Measurements from ENCODE around the gene UBAC2. TPM values are rescaled to one million over a fixed set of nuclear protein-coding genes. Genes with fewer than 3 reads are reported as not detected.

The UBAC2 gene
- total and polyA plus RNA-seq, 2 donors (not counting 3 experiments of a cell fraction or from before 2014, with no cell fraction given), result 45.7 to 54.4 TPM

GRCh38 chr13:99359528-99359927 is 158.9 kb downstream of the UBAC2 start:
- no peak for DNase-seq (ENCODE audit: low read depth, low spot score)
- Histone ChIP-seq H3K27ac (ENCODE audit: insufficient read depth, low read depth, low read length) (no peak overlapping the region), H3K9me3 (replicated peaks; ENCODE audit: control insufficient read depth, insufficient read depth, low read length) (no peaks in the 10 kb centered on the region), H3K4me2 (ENCODE audit: insufficient read depth, low read length) (no peak overlapping the region), H3K4me1 (ENCODE audit: control insufficient read depth, extremely low read depth, insufficient read depth, low read length) (peaks cover 24% of the 10 kb centered on the region), H3K36me3 (ENCODE audit: control insufficient read depth in 2 of 2, extremely low read depth in 1 of 2, insufficient read depth in 2 of 2, low read length in 2 of 2) (peaks cover 0 to 2% of the 10 kb centered on the region in 2 experiments), H3K9ac (replicated peaks; ENCODE audit: extremely low read depth, insufficient read depth, low read length) (no peak overlapping the region), H4K20me1 (replicated peaks; ENCODE audit: control insufficient read depth, extremely low read depth, insufficient read depth, low read length) (no peaks in the 10 kb centered on the region), H3K27me3 (ENCODE audit: control insufficient read depth in 2 of 2, insufficient read depth in 2 of 2, low read length in 2 of 2) (no peaks in the 10 kb centered on the region), H3K79me2 (ENCODE audit: control insufficient read depth, insufficient read depth, low read length) (no peaks in the 10 kb centered on the region), H2AFZ (ENCODE audit: low read depth, low read length) (no peak overlapping the region), H3K9me1 (replicated peaks; ENCODE audit: control insufficient read depth, extremely low read depth, insufficient read depth, low read length) (no peaks in the 10 kb centered on the region), H3K4me3 (replicated peaks in 1 of 3; ENCODE audit: insufficient read depth in 1 of 3, low read depth in 1 of 3, low read length in 3 of 3) (no peak overlapping the region)
- dilution Hi-C loops (cut with MboI; ENCODE audit: extremely low pct_ligation_motif_present, low sequenced_read_pairs), result no loop called here
- TF ChIP-seq GATA2 (IDR thresholded peaks at IDR 0.05; ENCODE audit: insufficient read depth, insufficient read length, low read depth, low read length), result no peak
- no peak for TF ChIP-seq MYC (IDR thresholded peaks at IDR 0.05; ENCODE audit: low read depth, low read length)
- TF ChIP-seq EZH2 (IDR thresholded peaks at IDR 0.05; ENCODE audit: borderline replicate concordance, low read depth, low read length, severe bottlenecking), result no peak
- no peak for TF ChIP-seq CTCF (IDR thresholded peaks at IDR 0.05; ENCODE audit: extremely low read depth in 1 of 2, insufficient read depth in 1 of 2, low read depth in 1 of 2, low read length in 2 of 2)
- TF ChIP-seq FOS (IDR thresholded peaks at IDR 0.05; ENCODE audit: borderline replicate concordance, insufficient read depth, low read length), result no peak
- TF ChIP-seq POLR2A (IDR thresholded peaks at IDR 0.05; ENCODE audit: low read depth, low read length), result no peak
- no peak for TF ChIP-seq JUN (IDR thresholded peaks at IDR 0.05; ENCODE audit: borderline replicate concordance, insufficient read depth, insufficient read length, low read depth)
- no peak for TF ChIP-seq POLR2AphosphoS5 (IDR thresholded peaks at IDR 0.05; ENCODE audit: insufficient read depth, low read depth, low read length)
- TF ChIP-seq MAX (IDR thresholded peaks at IDR 0.05; ENCODE audit: insufficient read depth, insufficient read length), result no peak
- POLR2A ChIA-PET, result no interaction called here
- FAIRE-seq, result no peak
- intact Hi-C loops (cut with micrococcal nuclease), result no loop called here
- CTCF ChIA-PET, result interaction anchor here (1.3 kb wide), 1 partner anchor 90 kb away, joined by 6 read pairs; no protein-coding TSS in a partner anchor
- BruUV-seq (replicated peaks), result no TSS peak
